GM18507 (cell line): ENCODE measurements around the gene LRRTM3.

Experiments
- DNase-seq: peaks from one replicate; pipeline ENCODE4 v3.0.0; 2011; ENCODE audit warnings: low read depth; ENCODE audit not compliant: insufficient read length; ENCODE audit errors: extremely low spot score
- FAIRE-seq: peaks from 2 replicates; lab custom pipeline; 2011; peaks lifted over from hg19 to GRCh38; lab: Jason Lieb, UNC

The LRRTM3 gene

GRCh38 chr10:67098461-67098860 lies 172.6 kb downstream of the LRRTM3 start:
- FAIRE-seq: no peak
- DNase-seq: no peak

- no peak for FAIRE-seq
- DNase-seq: no peak
Measured at GRCh38 chr10:67100951-67101350, 175.1 kb downstream of the LRRTM3 start.

- FAIRE-seq: no peak
Measured at GRCh38 chr10:67107670-67108069, 181.8 kb downstream of the LRRTM3 start.

GRCh38 chr10:67110286-67110685 lies 184.4 kb downstream of the LRRTM3 start:
- FAIRE-seq (no peak), DNase-seq (no peak)

More at GRCh38 chr10:67107670-67108069, 181.8 kb downstream of the LRRTM3 start:
- DNase-seq: no peak

- FAIRE-seq (no peak), DNase-seq (no peak)
Measured at GRCh38 chr10:67112765-67113164, 186.9 kb downstream of the LRRTM3 start.

- no peak for DNase-seq
- FAIRE-seq: no peak
Measured at GRCh38 chr10:67114945-67115344, 189.1 kb downstream of the LRRTM3 start.

GRCh38 chr10:67115972-67116371 lies 190.1 kb downstream of the LRRTM3 start:
- no peak for DNase-seq

GRCh38 chr10:67119651-67120050 lies 193.8 kb downstream of the LRRTM3 start:
- DNase-seq (no peak), FAIRE-seq (no peak)

More at GRCh38 chr10:67115972-67116371, 190.1 kb downstream of the LRRTM3 start:
- no peak for FAIRE-seq

GRCh38 chr10:67127441-67127840 lies 201.6 kb downstream of the LRRTM3 start:
- no peak for FAIRE-seq
- no peak for DNase-seq

GRCh38 chr10:67140641-67141040 lies 214.8 kb downstream of the LRRTM3 start:
- DNase-seq (no peak), FAIRE-seq (no peak)

- DNase-seq (no peak), FAIRE-seq (no peak)
Measured at GRCh38 chr10:67141300-67141699, 215.5 kb downstream of the LRRTM3 start.

GRCh38 chr10:67144530-67144929 lies 218.7 kb downstream of the LRRTM3 start:
- FAIRE-seq (no peak), DNase-seq (no peak)
